H54 (cell line): ENCODE data around the gene ERI3.

Experiments used
- DNase-seq: peaks from one replicate; pipeline ENCODE4 v3.0.0; 2011; ENCODE audit warnings: low spot score, mixed read lengths; ENCODE audit not compliant: insufficient read length
- FAIRE-seq: peaks from 3 replicates; lab custom pipeline; 2011; peaks lifted over from hg19 to GRCh38; lab: Jason Lieb, UNC
- POLR2A ChIP-seq: IDR thresholded peaks from 2 replicates; pipeline ENCODE4 v1.6.1; 2011; ENCODE audit warnings: low read depth, mild to moderate bottlenecking, low read length

Gene ERI3

DNA sequence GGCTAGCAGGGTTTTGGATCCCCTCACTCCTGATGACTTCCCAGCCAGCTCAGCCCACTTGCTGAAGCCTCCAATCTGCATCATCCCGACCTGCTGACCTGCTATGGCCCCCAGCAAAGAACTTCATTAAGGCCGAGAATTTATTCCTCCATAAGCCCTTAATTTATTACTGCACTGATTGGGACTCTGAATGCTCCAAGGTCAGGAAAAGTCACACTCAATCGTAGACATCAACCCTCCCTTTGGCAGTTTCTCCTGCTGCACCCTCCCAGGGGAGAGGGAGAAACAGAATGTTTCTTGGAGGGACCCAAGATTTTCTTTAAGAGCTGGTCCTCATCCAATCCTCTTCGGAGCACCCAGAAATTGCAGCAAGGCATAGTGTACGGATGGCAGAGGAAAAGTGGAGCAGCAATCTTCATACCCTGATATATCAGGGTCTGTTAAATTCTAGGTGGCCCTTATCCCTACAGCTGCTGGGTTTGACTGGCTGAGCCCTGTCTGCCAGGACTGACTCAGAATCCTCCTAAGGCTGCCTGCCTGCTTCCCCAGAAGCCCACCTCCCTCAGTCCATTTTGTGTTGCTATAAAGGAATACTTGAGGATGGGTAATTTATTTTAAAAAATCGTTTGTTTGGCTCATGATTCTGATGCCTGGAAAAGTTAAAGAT is 79.6 kb downstream of the ERI3 start:
- no peak for DNase-seq
- FAIRE-seq = no peak
- TF ChIP-seq POLR2A = no peak

- FAIRE-seq (no peak), DNase-seq (no peak)
- TF ChIP-seq POLR2A = no peak
These were observed 81.3 kb downstream of the ERI3 start for GRCh38 chr1:44273560-44274350.

GRCh38 chr1:44272992-44273391 is 82.1 kb downstream of the ERI3 start:
- no peak for TF ChIP-seq POLR2A
- FAIRE-seq (no peak), DNase-seq (no peak)

DNA sequence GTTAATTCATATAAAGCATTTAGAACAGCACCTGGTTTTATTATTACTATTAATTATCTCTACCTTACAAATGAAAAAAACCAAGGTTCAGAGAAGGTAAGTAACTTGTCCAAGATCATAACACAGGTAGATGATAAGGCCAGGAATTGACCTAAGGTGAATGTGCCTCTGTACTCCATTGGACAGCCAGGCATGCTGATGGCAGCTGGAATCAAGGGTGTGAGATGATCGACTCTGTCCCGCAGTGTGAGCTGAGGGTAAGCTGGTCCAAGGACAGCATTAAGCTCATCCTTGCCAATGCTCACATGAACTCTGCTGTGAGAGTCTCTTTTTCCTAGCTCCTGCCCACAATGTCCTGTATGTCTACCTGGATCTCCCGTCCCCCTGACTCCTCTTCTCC is 83.4 kb downstream of the ERI3 start:
- TF ChIP-seq POLR2A = no peak
- DNase-seq (no peak), FAIRE-seq (no peak)

DNA sequence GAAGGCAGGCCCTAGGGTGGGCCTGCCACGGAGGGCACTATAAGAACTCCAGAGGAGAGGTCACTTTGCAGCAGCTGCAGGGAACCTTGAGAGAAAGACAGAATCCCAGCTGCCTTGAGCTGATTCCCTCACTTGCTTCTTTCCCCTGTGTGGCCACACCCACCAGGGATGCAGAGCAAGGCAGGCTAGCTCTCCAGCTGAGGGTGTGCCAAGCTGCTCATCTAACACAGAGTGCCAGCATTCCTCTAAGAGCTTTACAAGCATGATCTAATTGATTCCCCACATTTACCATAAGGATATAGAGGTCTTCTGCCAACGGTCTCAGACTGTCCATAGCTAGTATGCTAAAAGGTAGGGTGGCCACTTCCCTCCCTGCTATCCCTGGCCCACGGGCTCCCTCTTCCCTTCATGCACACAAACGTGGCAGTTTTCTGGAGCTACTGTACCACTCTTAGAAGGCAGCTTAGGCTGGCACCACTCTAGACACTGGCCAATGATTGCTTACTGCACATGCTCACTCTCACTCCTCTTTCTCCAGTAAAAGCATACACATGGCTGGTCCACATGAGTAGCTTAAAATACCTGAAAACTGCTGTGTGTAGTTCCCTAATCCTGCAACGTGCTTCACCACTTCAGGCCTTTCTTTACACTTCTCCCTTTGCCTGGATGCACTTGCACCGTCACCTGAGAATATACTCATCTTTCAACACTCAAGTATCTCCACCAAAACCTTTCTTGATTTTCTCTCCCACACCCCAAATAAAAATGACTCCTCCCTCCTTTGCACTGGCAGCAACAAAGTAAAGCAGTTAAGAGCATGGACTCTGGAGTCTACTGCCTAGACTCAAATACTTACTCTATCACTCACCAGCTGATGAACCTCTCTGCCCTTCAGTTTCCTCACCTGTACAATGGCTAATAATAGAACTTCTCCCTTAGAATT is 84.1 kb downstream of the ERI3 start:
- TF ChIP-seq POLR2A = no peak
- DNase-seq (no peak), FAIRE-seq (no peak)

DNA sequence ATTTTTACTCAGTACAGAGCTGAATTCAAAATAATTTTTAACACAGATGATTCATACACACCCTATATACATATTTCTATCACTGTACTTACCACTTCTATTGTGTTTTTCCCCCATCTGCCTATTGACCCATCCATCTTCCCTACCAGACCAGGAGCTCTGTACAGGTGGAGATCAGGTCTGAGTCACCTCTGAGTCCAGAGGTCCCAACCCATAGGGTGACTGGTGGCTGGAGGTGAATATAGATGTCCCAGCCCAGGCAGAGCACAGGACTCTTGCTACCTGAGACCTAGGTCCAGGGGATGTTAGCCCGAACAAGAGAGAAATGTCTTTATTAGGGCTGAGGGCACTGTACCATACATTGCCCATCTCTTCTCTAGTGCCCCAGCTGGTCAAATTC is 87.0 kb downstream of the ERI3 start:
- TF ChIP-seq POLR2A = no peak
- FAIRE-seq (no peak), DNase-seq (no peak)

DNA sequence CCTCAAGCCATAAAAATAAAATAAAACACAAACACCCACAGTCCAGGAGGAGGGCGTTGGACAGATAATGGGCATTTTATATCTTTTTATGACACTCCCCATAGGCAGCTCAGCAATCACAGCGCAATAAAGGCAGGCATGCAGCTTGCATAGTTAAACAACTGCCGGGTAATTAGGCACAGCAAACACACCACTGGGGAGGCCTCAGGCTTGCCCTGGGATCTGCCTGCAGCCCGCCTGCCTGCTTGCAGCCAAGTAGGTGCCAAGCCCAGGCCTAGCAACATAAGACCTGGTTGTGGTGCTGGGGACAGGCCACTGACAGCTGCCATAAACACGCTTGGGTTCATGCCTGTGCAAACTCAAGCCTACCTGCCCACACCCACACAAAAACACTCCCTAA is 87.6 kb downstream of the ERI3 start:
- no peak for TF ChIP-seq POLR2A
- DNase-seq (no peak), FAIRE-seq (no peak)

DNA sequence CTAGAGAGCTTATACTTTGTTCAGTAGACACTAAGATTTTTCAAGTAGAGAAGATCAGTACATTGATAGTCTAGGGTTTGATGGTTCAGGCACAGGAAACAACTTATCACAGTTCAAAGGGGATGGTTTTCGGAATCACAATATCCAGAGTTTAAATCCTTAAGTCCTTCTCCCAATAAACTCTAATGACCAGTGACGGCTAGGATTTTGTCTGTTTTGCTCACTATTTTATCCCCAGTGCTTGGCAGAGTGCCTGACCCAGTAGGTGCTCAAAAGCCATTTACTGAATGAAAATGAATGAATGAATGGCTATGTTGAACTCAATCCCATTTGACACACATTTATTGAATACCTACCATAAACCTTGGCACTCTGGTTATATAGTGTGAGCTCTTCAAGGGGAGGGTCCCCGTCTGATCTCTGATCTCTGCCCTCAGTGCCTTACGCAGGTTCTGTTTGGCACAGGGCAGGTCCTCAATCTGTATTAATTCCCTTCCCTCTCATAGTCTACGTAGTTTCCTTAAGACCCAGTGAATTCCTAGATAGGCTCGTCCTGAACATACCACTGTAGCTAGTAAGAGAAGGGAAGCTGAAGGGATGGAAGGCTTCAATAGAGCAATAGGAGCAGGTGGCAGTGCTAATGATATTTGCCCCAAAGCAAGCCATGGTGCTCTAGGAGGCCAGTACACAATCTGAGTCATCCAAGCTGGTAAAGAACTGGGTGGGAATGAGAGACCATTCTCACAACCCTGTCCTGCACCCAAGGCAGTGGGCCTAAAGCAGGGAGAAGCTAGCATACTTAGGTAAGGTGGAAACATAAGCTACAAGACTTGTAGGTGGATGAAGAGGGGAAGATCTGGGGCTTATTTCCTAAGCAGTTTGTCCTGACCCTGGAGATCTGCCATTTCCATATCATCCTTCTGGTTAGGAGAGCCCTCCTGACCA is 88.4 kb downstream of the ERI3 start:
- FAIRE-seq = no peak
- no peak for TF ChIP-seq POLR2A
- DNase-seq = no peak

GRCh38 chr1:44265656-44266358 is 89.2 kb downstream of the ERI3 start:
- DNase-seq (no peak), FAIRE-seq (no peak)
- no peak for TF ChIP-seq POLR2A

DNA sequence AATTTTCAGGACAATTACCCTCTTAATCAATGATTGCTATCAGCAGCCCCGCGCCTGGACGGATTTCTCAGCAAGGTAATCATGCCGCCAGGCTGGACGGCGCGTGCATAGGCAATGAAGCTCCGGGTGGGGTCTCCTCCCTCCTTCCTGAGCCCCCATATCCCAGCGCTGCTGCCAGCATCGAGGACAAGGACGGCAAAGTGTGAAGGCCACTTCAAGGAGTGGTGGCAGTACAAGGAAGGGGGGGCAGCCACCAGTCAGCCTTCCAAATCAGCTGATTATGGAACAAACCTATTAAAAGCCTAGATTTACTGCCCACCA is 90.6 kb downstream of the ERI3 start:
- no peak for TF ChIP-seq POLR2A
- FAIRE-seq (no peak), DNase-seq (no peak)

- no peak for FAIRE-seq
- no peak for TF ChIP-seq POLR2A
- DNase-seq = no peak
These were observed 91.2 kb downstream of the ERI3 start for GRCh38 chr1:44263568-44264450.

DNA sequence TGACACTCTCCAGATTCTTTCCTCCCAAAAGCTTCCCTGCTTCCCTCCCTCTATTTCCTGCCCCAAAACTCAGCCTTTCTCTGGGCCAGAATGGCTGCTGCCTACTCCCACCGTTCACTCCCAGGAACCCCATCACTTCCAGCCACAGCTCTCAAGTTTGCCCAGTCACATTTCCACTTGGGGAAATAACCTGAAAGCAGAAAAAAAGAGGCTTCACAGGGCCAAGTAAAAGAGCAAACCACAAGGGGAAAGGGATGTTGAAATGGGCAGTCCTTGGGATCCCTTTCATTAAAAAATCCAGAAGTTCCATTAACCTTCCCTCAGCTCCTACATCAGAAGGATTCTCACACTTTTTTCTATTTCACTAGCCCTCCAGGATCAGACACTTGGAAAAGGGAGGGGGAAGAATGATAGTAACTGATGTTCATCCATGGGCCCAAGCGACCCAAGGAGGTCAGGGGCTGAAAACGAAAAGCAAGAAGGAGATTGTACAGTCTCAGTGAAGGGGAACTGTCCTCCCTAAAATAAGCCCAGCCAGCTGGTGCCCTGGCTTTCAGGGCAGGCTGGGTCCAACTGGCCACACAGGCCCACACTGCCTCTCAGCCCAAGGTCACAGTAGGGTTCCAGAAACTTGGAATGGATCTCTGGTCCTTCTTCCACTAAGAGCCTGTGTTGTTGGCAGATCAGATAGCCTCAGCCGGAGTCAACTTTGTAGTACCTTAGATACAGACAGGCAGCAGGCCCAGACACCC is 92.1 kb downstream of the ERI3 start:
- FAIRE-seq = no peak
- no peak for DNase-seq
- no peak for TF ChIP-seq POLR2A
